Naive thymus-derived CD8-positive, alpha-beta T cell (primary cell): Measurements from ENCODE around the gene HSDL2. TPM values are rescaled to one million over a fixed set of nuclear protein-coding genes. Genes with fewer than 3 reads are reported as not detected.
A peak's percentile ranks its signal among the peaks of the same experiment; 100 is the strongest.
"Not testable (repeated sequence)": the region's sequence is repeated elsewhere in the genome, so short reads cannot be mapped to it uniquely, and the experiment has no call there.

Experiments used
- ATAC-seq, 2 donors: fragments of 150-1000 bp; cut with Tn5 transposase in 1 of 2; sonication (Bioruptor Pico), chemical (Tn5 transposase) in 1 of 2; 1 replicate in 1 of 2; 2 replicates in 1 of 2; pipeline ENCODE4 v1.10.0; 2021; ENCODE audit warnings: mild to moderate bottlenecking in 2 of 2, moderate library complexity in 2 of 2
- POLR2A ChIA-PET: fragments of 350-600 bp; sonication (Branson Sonifier 250); formaldehyde crosslinking; loops from one replicate; lab custom pipeline; 2021; ENCODE audit warnings: antibody characterized with exemption; lab: Charles Lee
- DNase-seq, 10 donors: peaks; one replicate each; pipeline versions ENCODE4 v3.0.0 to v3.0.0-alpha.2; 2020 to 2022
- H3K27ac Mint-ChIP-seq, 10 donors: one replicate each; pipeline ENCODE4 v1.8.0; 2020 to 2022; ENCODE audit warnings: mild to moderate bottlenecking in 10 of 10, mixed read lengths in 10 of 10, moderate library complexity in 4 of 10, inconsistent platforms in 1 of 10
- H3K27me3 Mint-ChIP-seq, 5 donors: one replicate each; pipeline ENCODE4 v1.8.0; 2021 to 2022; ENCODE audit warnings: mixed read lengths in 5 of 5
- H3K36me3 Mint-ChIP-seq, 3 donors: one replicate each; pipeline ENCODE4 v1.8.0; 2020 to 2022; ENCODE audit warnings: mixed read lengths in 3 of 3, mild to moderate bottlenecking in 2 of 3, inconsistent platforms in 1 of 3
- H3K4me1 Mint-ChIP-seq, 4 donors: one replicate each; pipeline ENCODE4 v1.8.0; 2021 to 2022; ENCODE audit warnings: mixed read lengths in 4 of 4
- H3K4me3 Mint-ChIP-seq, 10 donors: one replicate each; pipeline ENCODE4 v1.8.0; 2020 to 2022; ENCODE audit warnings: mild to moderate bottlenecking in 10 of 10, mixed read lengths in 10 of 10, moderate library complexity in 6 of 10, inconsistent platforms in 1 of 10
- H3K9me3 Mint-ChIP-seq, 9 donors: one replicate each; pipeline ENCODE4 v1.8.0; 2020 to 2022; ENCODE audit warnings: mixed read lengths in 9 of 9, mild to moderate bottlenecking in 3 of 9, inconsistent platforms in 1 of 9, moderate library complexity in 1 of 9
- polyA plus RNA-seq, 3 donors: library from polyadenylated mRNA; unstranded; fragments of 300-500 nt; fragmentation: Illumina TruSeq; gene quantifications; one replicate each; pipeline ENCODE4 v1.2.3, GENCODE V29; 2021
- total RNA-seq, 8 experiments: library from RNA in 2 of 8; stranded (reverse) in 2 of 8; gene quantifications; one replicate each; pipeline ENCODE4 v1.2.3 and lab custom pipeline; 2021 to 2026

Gene HSDL2
- total and polyA plus RNA-seq, 5 experiments from 2014 or later, result 13.2 to 25.0 (median 17.2) TPM

GRCh38 chr9:112382066-112382465, 2.2 kb downstream of the HSDL2 start:
- Mint-ChIP-seq H3K27ac (no peak overlapping the region), H3K36me3 (peaks cover 0 to 6% (median 0%) of the 10 kb centered on the region in 3 donors), H3K4me3 (peak overlapping the region in 1 of 10 donors; percentile 18), H3K4me1 (peaks cover 20 to 73% (median 59%) of the 10 kb centered on the region in 4 donors), H3K9me3 (no peaks in the 10 kb centered on the region), H3K27me3 (no peaks in the 10 kb centered on the region)
- DNase-seq (no peak), ATAC-seq (no peak)
- POLR2A ChIA-PET, result no interaction called here

- Mint-ChIP-seq H3K4me3 (peak overlapping the region in 2 of 10 donors; percentile 37 to 73), H3K36me3 (peaks cover 0 to 6% (median 4%) of the 10 kb centered on the region in 3 donors), H3K9me3 (no peaks in the 10 kb centered on the region), H3K27ac (peak overlapping the region in 3 of 10 donors; percentile 31 to 72 (median 36)), H3K27me3 (no peaks in the 10 kb centered on the region), H3K4me1 (peaks cover 18 to 66% (median 56%) of the 10 kb centered on the region in 4 donors)
- DNase-seq (no peak), ATAC-seq (no peak)
- POLR2A ChIA-PET, result no interaction called here
Observed at GRCh38 chr9:112382501-112383364, 2.8 kb downstream of the HSDL2 start.

GRCh38 chr9:112384219-112384618, 4.3 kb downstream of the HSDL2 start:
- Mint-ChIP-seq H3K4me1 (peaks cover 8 to 52% (median 42%) of the 10 kb centered on the region in 4 donors), H3K27ac (peak overlapping the region in 1 of 10 donors; percentile 2), H3K9me3 (no peaks in the 10 kb centered on the region), H3K4me3 (no peak overlapping the region), H3K36me3 (peaks cover 0 to 6% (median 5%) of the 10 kb centered on the region in 3 donors), H3K27me3 (no peaks in the 10 kb centered on the region)
- DNase-seq, result no peak
- ATAC-seq, result no peak
- POLR2A ChIA-PET, result no interaction called here

DNA sequence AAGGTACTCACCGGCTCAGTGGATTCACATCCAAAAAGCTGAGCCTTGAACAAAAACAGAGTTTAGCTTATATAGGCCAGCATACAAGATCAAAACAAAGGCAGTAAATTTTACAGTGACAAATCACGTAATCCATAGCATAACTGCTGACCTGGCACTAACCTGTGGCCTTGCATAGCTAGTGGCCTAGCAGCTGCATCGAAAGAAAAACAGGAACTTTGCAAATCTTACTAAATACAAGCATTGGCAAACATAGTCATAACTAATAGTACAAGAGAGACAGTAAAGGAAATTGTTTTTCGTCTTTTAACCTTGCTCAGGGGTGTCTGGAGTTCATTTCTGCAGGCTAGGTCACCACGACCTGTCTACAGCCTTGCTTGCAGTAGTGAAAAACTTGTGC, 4.8 kb downstream of the HSDL2 start:
- Mint-ChIP-seq H3K4me1 (peaks cover 5 to 50% (median 41%) of the 10 kb centered on the region in 4 donors), H3K27ac (no peak overlapping the region), H3K9me3 (no peaks in the 10 kb centered on the region), H3K4me3 (no peak overlapping the region), H3K27me3 (no peaks in the 10 kb centered on the region), H3K36me3 (peaks cover 0 to 6% (median 5%) of the 10 kb centered on the region in 3 donors)
- POLR2A ChIA-PET, result no interaction called here
- no peak for DNase-seq
- ATAC-seq, result no peak

- H3K4me1 Mint-ChIP-seq, result peaks cover 1 to 33% (median 26%) of the 10 kb centered on the region in 4 donors
- no peaks in the 10 kb centered on the region for H3K27me3 Mint-ChIP-seq
- peaks cover 0 to 6% (median 5%) of the 10 kb centered on the region in 3 donors for H3K36me3 Mint-ChIP-seq
- DNase-seq (no peak), ATAC-seq (no peak)
- H3K27ac Mint-ChIP-seq, result no peak overlapping the region
- no peak overlapping the region for H3K4me3 Mint-ChIP-seq
- POLR2A ChIA-PET, result interaction anchor here (0.7 kb wide), 2 partner anchors 299 to 321 kb away, joined by 3 to 4 read pairs; no protein-coding TSS in a partner anchor
- no peaks in the 10 kb centered on the region for H3K9me3 Mint-ChIP-seq
Observed at GRCh38 chr9:112387115-112387514, 7.2 kb downstream of the HSDL2 start.

- H3K27me3 Mint-ChIP-seq, ATAC-seq, H3K9me3 Mint-ChIP-seq, DNase-seq, H3K4me3 Mint-ChIP-seq, POLR2A ChIA-PET, H3K4me1 Mint-ChIP-seq: not testable (repeated sequence)
- Mint-ChIP-seq H3K36me3 (peaks cover 0 to 12% (median 4%) of the 10 kb centered on the region in 3 donors), H3K27ac (peak overlapping the region in 1 of 10 donors; percentile 34)
Observed at GRCh38 chr9:112389897-112390296, 10.0 kb downstream of the HSDL2 start.

DNA sequence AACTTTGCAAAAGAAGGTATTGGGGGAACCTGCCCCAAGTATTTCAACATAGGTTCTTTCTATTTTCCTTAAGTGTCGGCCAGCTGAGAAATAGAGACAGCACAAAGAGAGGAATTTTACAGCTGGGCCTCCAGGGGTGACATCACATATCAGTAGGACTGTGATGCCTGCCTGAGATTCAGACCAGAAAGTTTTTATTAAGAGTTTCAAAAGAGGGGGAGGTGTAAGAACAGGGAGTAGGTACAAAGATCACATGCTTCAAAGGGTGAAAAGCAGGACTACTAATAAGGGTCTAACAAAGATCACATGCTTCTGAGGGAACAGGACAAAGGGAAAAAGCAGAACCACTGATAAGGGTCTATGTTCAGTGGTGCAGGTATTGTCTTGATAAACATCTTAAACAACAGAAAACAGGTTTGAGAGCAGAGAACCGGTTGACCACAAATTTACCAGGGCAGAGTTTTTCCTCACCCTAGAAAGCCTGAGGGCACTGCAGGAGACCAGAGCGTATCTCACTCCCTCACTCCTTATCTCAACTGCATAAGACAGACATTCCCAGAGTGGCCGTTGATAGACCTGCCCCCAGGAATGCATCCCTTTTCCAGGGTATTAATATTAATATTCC, 12.1 kb downstream of the HSDL2 start:
- DNase-seq, H3K9me3 Mint-ChIP-seq, H3K4me1 Mint-ChIP-seq, POLR2A ChIA-PET, ATAC-seq, H3K27me3 Mint-ChIP-seq, H3K4me3 Mint-ChIP-seq, H3K27ac Mint-ChIP-seq: not testable (repeated sequence)
- H3K36me3 Mint-ChIP-seq, result peaks cover 0 to 21% (median 0%) of the 10 kb centered on the region in 3 donors

DNA sequence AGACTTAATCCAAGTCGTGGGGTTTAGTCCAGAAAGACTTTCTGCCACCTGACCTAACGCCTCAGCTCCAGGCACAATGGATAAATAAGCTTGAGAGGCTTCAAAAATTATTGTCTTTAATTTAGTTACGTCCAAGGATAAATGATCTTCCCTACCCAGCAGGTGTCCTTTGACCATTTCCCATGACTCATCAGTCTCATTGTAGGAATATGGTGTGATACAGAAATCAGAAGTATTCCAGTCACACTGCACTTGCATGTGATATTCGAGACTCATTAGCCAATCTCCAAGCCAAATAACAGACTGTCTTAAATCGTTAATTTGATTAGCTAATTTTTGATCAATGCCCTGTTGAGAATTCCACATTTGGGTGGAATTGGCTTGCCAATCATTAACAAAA, 13.2 kb downstream of the HSDL2 start:
- H3K27ac Mint-ChIP-seq, DNase-seq, ATAC-seq, H3K4me1 Mint-ChIP-seq, H3K27me3 Mint-ChIP-seq, H3K4me3 Mint-ChIP-seq, POLR2A ChIA-PET, H3K9me3 Mint-ChIP-seq: not testable (repeated sequence)
- peaks cover 3 to 24% (median 9%) of the 10 kb centered on the region in 3 donors for H3K36me3 Mint-ChIP-seq

GRCh38 chr9:112396416-112396815, 16.5 kb downstream of the HSDL2 start:
- Mint-ChIP-seq H3K9me3 (peaks cover 8 to 25% (median 17%) of the 10 kb centered on the region in 9 donors), H3K27me3 (no peaks in the 10 kb centered on the region), H3K27ac (no peak overlapping the region), H3K4me3 (no peak overlapping the region), H3K36me3 (peaks cover 11 to 39% (median 20%) of the 10 kb centered on the region in 3 donors), H3K4me1 (peaks cover 0 to 6% (median under 1%) of the 10 kb centered on the region in 4 donors)
- POLR2A ChIA-PET, result no interaction called here
- ATAC-seq (no peak), DNase-seq (no peak)

DNA sequence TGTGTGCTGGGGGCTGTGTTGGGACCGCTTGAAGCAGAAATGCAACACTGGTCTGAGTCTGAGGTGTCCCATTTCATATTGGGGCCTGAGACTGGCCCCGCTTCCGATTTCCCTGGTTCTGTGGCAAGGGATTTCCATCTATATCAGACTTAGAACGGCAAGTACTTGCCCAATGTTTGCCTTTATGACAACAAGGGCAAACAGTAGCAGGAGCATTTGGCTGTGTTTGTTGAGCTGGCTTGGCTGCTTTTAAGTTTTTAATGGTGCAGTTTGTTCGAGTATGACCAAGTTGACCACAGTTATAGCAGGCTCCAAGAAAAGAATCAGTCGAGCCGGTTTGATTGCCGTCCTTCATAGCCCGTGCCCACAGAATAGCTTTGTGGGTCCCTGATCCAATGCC, 17.0 kb downstream of the HSDL2 start:
- ATAC-seq (no peak), DNase-seq (no peak)
- peaks cover 11 to 39% (median 20%) of the 10 kb centered on the region in 3 donors for H3K36me3 Mint-ChIP-seq
- POLR2A ChIA-PET, result no interaction called here
- H3K27me3 Mint-ChIP-seq, result no peaks in the 10 kb centered on the region
- H3K4me1 Mint-ChIP-seq, result peaks cover 0 to 6% (median under 1%) of the 10 kb centered on the region in 4 donors
- no peak overlapping the region for H3K27ac Mint-ChIP-seq
- peaks cover 8 to 25% (median 17%) of the 10 kb centered on the region in 9 donors for H3K9me3 Mint-ChIP-seq
- no peak overlapping the region for H3K4me3 Mint-ChIP-seq

DNA sequence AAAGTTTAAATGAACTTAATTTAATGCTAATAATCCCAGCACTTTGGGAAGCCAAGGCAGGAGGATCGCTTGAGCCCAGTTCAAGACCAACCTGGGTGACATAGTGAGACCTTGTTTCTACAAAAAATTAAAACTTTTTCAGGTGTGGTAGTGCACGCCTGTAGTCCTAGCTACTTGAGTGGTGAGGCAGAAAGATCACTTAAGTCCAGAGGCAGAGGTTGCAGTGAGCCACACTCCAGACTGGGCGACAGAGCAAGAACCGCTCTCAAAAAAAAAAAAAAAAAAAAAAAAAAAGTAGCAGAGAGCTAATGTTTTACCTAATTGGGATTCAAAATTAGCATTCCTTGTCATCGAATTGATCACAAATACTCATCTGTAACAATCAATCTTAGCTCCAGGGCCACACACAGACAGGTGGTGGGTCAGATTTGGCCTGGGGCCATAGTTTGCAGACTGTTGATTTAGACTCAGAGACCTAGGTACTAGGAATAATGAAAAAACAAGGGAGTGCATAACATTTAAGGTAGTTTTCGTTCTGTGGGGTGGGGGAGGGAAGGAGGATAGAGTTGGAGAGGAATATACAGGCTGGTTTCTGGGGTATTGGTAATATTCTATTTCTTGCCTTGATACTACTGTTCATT, 21.4 kb downstream of the HSDL2 start:
- Mint-ChIP-seq H3K36me3 (peaks cover 20 to 36% (median 24%) of the 10 kb centered on the region in 3 donors), H3K4me1 (peaks cover 0 to 8% (median 3%) of the 10 kb centered on the region in 4 donors), H3K9me3 (peaks cover 8 to 25% (median 17%) of the 10 kb centered on the region in 9 donors), H3K27ac (no peak overlapping the region), H3K4me3 (no peak overlapping the region), H3K27me3 (no peaks in the 10 kb centered on the region)
- POLR2A ChIA-PET, result interaction anchor here (0.7 kb wide), 1 partner anchor 317 kb away, joined by 3 read pairs; the partner anchor contains the start of gene INIP
- ATAC-seq (no peak), DNase-seq (no peak)

DNA sequence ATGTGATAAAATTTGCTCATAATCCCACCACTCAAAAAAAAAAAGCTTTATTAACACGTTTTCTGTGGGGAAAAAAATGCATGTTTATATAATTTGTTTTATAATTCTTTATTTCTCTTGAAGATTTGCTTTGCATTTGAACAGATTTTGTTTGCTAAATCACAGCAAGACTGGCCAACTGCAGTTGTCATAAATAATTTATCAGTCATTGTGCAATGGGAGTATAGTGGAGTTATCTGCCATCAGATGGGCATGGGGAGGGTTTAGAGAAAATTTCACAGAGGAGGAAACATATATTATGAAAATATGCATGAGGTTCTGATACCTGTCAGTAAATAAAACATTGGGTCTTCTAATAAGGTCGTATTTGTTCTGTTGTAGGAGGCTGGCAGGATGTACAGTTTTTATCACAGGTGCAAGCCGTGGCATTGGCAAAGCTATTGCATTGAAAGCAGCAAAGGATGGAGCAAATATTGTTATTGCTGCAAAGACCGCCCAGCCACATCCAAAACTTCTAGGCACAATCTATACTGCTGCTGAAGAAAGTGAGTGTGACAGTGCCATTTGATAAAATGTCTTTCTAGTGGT, 23.8 kb downstream of the HSDL2 start:
- peaks cover 0 to 4% (median 2%) of the 10 kb centered on the region in 4 donors for H3K4me1 Mint-ChIP-seq
- H3K4me3 Mint-ChIP-seq, result no peak overlapping the region
- H3K27ac Mint-ChIP-seq, result no peak overlapping the region
- ATAC-seq (no peak), DNase-seq (no peak)
- H3K36me3 Mint-ChIP-seq, result peaks cover 12 to 36% (median 32%) of the 10 kb centered on the region in 3 donors
- H3K27me3 Mint-ChIP-seq, result no peaks in the 10 kb centered on the region
- POLR2A ChIA-PET, result no interaction called here
- H3K9me3 Mint-ChIP-seq, result peaks cover 1 to 13% (median 8%) of the 10 kb centered on the region in 9 donors
